ENCODE data around the gene TKTL1. TPM values are rescaled to one million over a fixed set of nuclear protein-coding genes. Genes with fewer than 3 reads are reported as not detected.

Gene TKTL1
- total RNA-seq, 5 donors from 2014 or later (not counting 1 experiment from before 2014, with no cell fraction given), result 0.60 to 5.5 (median 1.3) TPM

- Mint-ChIP-seq H3K4me3 (peak overlapping the region in 1 of 3 donors; percentile 29), H3K27ac (peak overlapping the region; percentile 63 to 69), H3K36me3 (peaks cover 4% of the 10 kb centered on the region), H3K9me3 (no peaks in the 10 kb centered on the region), H3K27me3 (no peaks in the 10 kb centered on the region), H3K4me1 (peaks cover 34 to 55% (median 41%) of the 10 kb centered on the region in 3 donors)
- no peaks in the 10 kb centered on the region for H3K27me3 ChIP-seq (replicated peaks in 1 of 2; ENCODE audit: control insufficient read depth in 2 of 2, extremely low read depth in 1 of 2, insufficient read depth in 2 of 2, low read length in 1 of 2)
- H3K4me1 ChIP-seq (ENCODE audit: control insufficient read depth in 1 of 2, extremely low read depth in 1 of 2, insufficient read depth in 2 of 2, low read length in 2 of 2), result peaks cover 4 to 61% of the 10 kb centered on the region in 2 experiments
- CTCF ChIA-PET, result interaction anchor here in 1 of 2 donors (0.7 kb wide), 1 partner anchor 185 kb away, joined by 8 read pairs; no protein-coding TSS in a partner anchor
- H3K36me3 ChIP-seq (ENCODE audit: control insufficient read depth in 2 of 2, extremely low read depth in 1 of 2, insufficient read depth in 1 of 2, low read length in 1 of 2), result peaks cover 2 to 50% of the 10 kb centered on the region in 2 donors
- DNase-seq (peak in 1 of 35 experiments; percentile 25), ATAC-seq (replicated peaks in 1 of 4) (no peak)
- H3K9me3 ChIP-seq, result no peaks in the 10 kb centered on the region
- POLR2A ChIA-PET, result interaction anchor here in 1 of 2 donors (1.3 kb wide), 1 partner anchor 31 kb away, joined by 3 read pairs; the partner anchor contains the start of gene EMD
- WGBS (ENCODE audit: insufficient coverage), result no CpG with 5 or more reads among the region's 7 CpGs
- H3K4me3 ChIP-seq (ENCODE audit: control insufficient read depth in 1 of 2, extremely low read depth in 1 of 2, low read length in 1 of 2), result no peak overlapping the region
- H3K27ac ChIP-seq (ENCODE audit: low read length), result peak overlapping the region; percentile 58
Measured at GRCh38 chrX:154348114-154348531, 52.5 kb downstream of the TKTL1 start.

- H3K4me1 ChIP-seq (ENCODE audit: control insufficient read depth in 1 of 2, extremely low read depth in 1 of 2, insufficient read depth in 2 of 2, low read length in 2 of 2), result peaks cover 4 to 68% of the 10 kb centered on the region in 2 experiments
- Mint-ChIP-seq H3K36me3 (peaks cover 4% of the 10 kb centered on the region), H3K27ac (peak overlapping the region; percentile 27 to 55), H3K4me1 (peaks cover 34 to 61% (median 43%) of the 10 kb centered on the region in 3 donors), H3K27me3 (no peaks in the 10 kb centered on the region), H3K4me3 (peak overlapping the region in 1 of 3 donors; percentile 30), H3K9me3 (no peaks in the 10 kb centered on the region)
- H3K4me3 ChIP-seq (ENCODE audit: control insufficient read depth in 1 of 2, extremely low read depth in 1 of 2, low read length in 1 of 2), result no peak overlapping the region
- peak overlapping the region; percentile 58 for H3K27ac ChIP-seq (ENCODE audit: low read length)
- ATAC-seq (replicated peaks in 1 of 4) (no peak), DNase-seq (peak in 1 of 35 experiments; percentile 14)
- ChIA-PET POLR2A (no interaction called here), CTCF (no interaction called here)
- 96% methylated on average over 4 of the region's 24 CpGs for WGBS (ENCODE audit: insufficient coverage)
- no peaks in the 10 kb centered on the region for H3K27me3 ChIP-seq (replicated peaks in 1 of 2; ENCODE audit: control insufficient read depth in 2 of 2, extremely low read depth in 1 of 2, insufficient read depth in 2 of 2, low read length in 1 of 2)
- H3K9me3 ChIP-seq, result no peaks in the 10 kb centered on the region
- peaks cover 2 to 57% of the 10 kb centered on the region in 2 donors for H3K36me3 ChIP-seq (ENCODE audit: control insufficient read depth in 2 of 2, extremely low read depth in 1 of 2, insufficient read depth in 1 of 2, low read length in 1 of 2)
Measured at GRCh38 chrX:154348646-154349358, 53.2 kb downstream of the TKTL1 start.

DNA sequence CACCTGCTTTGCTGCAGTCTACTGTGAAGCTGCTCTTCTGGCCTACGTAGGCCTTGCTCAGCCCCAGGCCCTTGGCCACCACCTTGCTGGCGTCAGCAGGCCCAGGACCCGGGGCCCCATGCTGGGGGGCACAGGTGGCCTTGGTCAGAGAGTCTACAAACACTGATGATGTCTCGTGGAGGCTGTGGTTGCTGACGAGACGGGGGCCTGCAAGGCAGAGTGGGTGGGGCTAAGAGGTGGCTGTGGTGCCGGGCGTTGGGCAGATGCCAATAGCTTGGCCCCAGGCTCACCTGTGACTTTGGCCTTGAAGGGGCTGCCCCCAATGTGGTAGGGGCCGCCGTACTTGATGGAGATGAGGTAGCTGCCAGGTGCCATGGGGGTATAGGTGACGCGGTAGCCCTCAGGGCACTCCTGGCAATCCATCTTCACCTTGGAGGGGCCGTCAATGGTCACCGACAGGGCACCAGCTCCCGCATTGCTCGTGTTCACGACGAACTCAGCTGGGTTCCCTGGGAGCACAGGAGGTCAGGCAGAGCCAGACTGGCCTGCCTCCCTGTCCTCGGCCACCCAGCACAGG is 53.9 kb downstream of the TKTL1 start:
- peak overlapping the region in 1 of 3 donors; percentile 64 for H3K4me3 Mint-ChIP-seq
- peaks cover 34 to 68% (median 47%) of the 10 kb centered on the region in 3 donors for H3K4me1 Mint-ChIP-seq
- DNase-seq, result peak in 1 of 35 experiments; percentile 30
- H3K9me3 Mint-ChIP-seq, result no peaks in the 10 kb centered on the region
- H3K27ac Mint-ChIP-seq, result peak overlapping the region; percentile 55 to 92
- Histone ChIP-seq H3K4me3 (ENCODE audit: control insufficient read depth in 1 of 2, extremely low read depth in 1 of 2, low read length in 1 of 2) (no peak overlapping the region), H3K36me3 (ENCODE audit: control insufficient read depth in 2 of 2, extremely low read depth in 1 of 2, insufficient read depth in 1 of 2, low read length in 1 of 2) (peaks cover 2 to 64% of the 10 kb centered on the region in 2 donors), H3K27me3 (replicated peaks in 1 of 2; ENCODE audit: control insufficient read depth in 2 of 2, extremely low read depth in 1 of 2, insufficient read depth in 2 of 2, low read length in 1 of 2) (no peaks in the 10 kb centered on the region), H3K4me1 (ENCODE audit: control insufficient read depth in 1 of 2, extremely low read depth in 1 of 2, insufficient read depth in 2 of 2, low read length in 2 of 2) (peaks cover 4 to 74% of the 10 kb centered on the region in 2 experiments), H3K9me3 (no peaks in the 10 kb centered on the region), H3K27ac (ENCODE audit: low read length) (peak overlapping the region; percentile 49)
- H3K36me3 Mint-ChIP-seq, result peaks cover 4% of the 10 kb centered on the region
- CTCF ChIA-PET, result no interaction called here
- POLR2A ChIA-PET, result interaction anchor here in 1 of 2 donors (0.9 kb wide), 1 partner anchor 1516 kb away, joined by 3 read pairs; no protein-coding TSS in a partner anchor
- no peak for ATAC-seq (replicated peaks in 1 of 4)
- H3K27me3 Mint-ChIP-seq, result no peaks in the 10 kb centered on the region
- WGBS (ENCODE audit: insufficient coverage), result 83% methylated on average over 2 of the region's 19 CpGs

DNA sequence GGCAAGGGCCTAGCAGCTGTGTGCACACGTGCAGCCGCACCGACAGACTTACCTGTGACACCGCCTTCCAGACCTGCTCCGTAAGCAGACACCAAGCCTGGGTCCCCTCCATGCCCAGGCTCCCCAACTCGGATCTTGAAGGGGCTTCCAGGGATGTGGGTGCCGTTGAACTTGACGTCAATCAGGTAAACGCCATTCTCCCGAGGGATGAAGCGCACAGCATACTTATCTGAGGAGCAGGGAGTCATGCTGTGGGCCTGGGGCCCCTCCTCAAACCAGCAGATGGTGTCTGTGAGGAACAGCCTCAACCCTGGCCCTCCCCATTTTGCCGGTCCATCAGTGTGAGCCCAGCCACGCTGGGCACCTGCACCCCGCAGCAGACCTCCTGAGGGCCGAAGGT is 54.4 kb downstream of the TKTL1 start:
- Histone ChIP-seq H3K4me3 (ENCODE audit: control insufficient read depth in 1 of 2, extremely low read depth in 1 of 2, low read length in 1 of 2) (no peak overlapping the region), H3K36me3 (ENCODE audit: control insufficient read depth in 2 of 2, extremely low read depth in 1 of 2, insufficient read depth in 1 of 2, low read length in 1 of 2) (peaks cover 2 to 69% of the 10 kb centered on the region in 2 donors), H3K4me1 (ENCODE audit: control insufficient read depth in 1 of 2, extremely low read depth in 1 of 2, insufficient read depth in 2 of 2, low read length in 2 of 2) (peaks cover 4 to 80% of the 10 kb centered on the region in 2 experiments), H3K27me3 (replicated peaks in 1 of 2; ENCODE audit: control insufficient read depth in 2 of 2, extremely low read depth in 1 of 2, insufficient read depth in 2 of 2, low read length in 1 of 2) (no peaks in the 10 kb centered on the region), H3K27ac (ENCODE audit: low read length) (peak overlapping the region; percentile 75), H3K9me3 (no peaks in the 10 kb centered on the region)
- peak in 1 of 35 experiments; percentile 21 for DNase-seq
- Mint-ChIP-seq H3K4me3 (peak overlapping the region in 1 of 3 donors; percentile 64), H3K4me1 (peaks cover 34 to 71% (median 47%) of the 10 kb centered on the region in 3 donors), H3K27ac (peak overlapping the region; percentile 68 to 92), H3K9me3 (no peaks in the 10 kb centered on the region), H3K27me3 (no peaks in the 10 kb centered on the region), H3K36me3 (peaks cover 4% of the 10 kb centered on the region)
- no peak for ATAC-seq (replicated peaks in 1 of 4)
- WGBS (ENCODE audit: insufficient coverage), result 88% methylated on average over 9 of the region's 15 CpGs
- ChIA-PET CTCF (no interaction called here), POLR2A (interaction anchor here in 1 of 2 donors (0.9 kb wide), 1 partner anchor 1517 kb away, joined by 3 read pairs; no protein-coding TSS in a partner anchor)

DNA sequence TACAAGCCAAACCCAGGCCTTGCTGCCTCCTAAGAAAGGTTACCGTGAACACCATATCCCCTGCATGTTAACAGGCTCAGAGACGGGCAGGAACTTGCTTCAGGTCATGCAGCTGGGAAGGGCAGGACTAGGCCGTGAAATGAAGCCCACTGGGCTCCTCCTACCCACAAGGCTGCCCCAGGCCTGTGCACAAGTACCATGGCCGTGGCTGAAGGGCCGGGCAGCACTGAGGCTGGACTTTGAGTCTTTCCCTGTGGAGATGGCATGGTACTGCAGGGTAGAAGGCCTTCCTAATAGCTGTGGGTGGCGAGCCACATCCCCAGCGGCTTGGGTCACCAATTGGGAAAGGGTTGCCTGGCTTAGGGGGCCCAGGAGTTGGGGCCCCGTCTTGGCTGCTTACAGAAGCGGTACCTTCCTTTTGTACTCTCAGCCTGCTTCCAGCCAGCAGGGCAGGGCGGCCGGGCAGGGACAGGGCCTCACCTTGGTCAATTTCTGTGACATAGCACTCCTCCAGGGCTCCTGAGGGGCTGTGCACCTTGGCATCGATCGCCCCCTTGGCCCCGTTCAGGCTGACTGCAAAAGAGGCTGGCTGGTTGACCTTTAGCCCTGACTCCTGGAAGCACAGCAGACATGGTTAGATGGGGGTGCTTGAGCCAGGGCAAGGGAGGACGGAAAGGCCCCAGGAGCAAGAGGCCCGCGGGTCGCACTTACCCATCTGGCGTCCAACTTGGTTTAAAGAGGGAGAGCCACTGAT is 55.0 kb downstream of the TKTL1 start:
- H3K36me3 ChIP-seq (ENCODE audit: control insufficient read depth in 2 of 2, extremely low read depth in 1 of 2, insufficient read depth in 1 of 2, low read length in 1 of 2), result peaks cover 2 to 74% of the 10 kb centered on the region in 2 donors
- Mint-ChIP-seq H3K4me3 (peak overlapping the region in 1 of 3 donors; percentile 64), H3K4me1 (peaks cover 34 to 74% (median 47%) of the 10 kb centered on the region in 3 donors), H3K9me3 (no peaks in the 10 kb centered on the region), H3K27me3 (no peaks in the 10 kb centered on the region), H3K27ac (peak overlapping the region; percentile 73 to 92), H3K36me3 (peaks cover 4% of the 10 kb centered on the region)
- ChIA-PET POLR2A (no interaction called here), CTCF (no interaction called here)
- no peaks in the 10 kb centered on the region for H3K27me3 ChIP-seq (replicated peaks in 1 of 2; ENCODE audit: control insufficient read depth in 2 of 2, extremely low read depth in 1 of 2, insufficient read depth in 2 of 2, low read length in 1 of 2)
- H3K27ac ChIP-seq (ENCODE audit: low read length), result peak overlapping the region; percentile 75
- DNase-seq (no peak), ATAC-seq (replicated peaks in 1 of 4) (peak in 2 of 4 experiments; percentile 0 to 4)
- H3K4me3 ChIP-seq (ENCODE audit: control insufficient read depth in 1 of 2, extremely low read depth in 1 of 2, low read length in 1 of 2), result peak overlapping the region in 1 of 2 donors; percentile 2
- H3K4me1 ChIP-seq (ENCODE audit: control insufficient read depth in 1 of 2, extremely low read depth in 1 of 2, insufficient read depth in 2 of 2, low read length in 2 of 2), result peaks cover 4 to 86% of the 10 kb centered on the region in 2 experiments
- WGBS (ENCODE audit: insufficient coverage), result 81% methylated on average over 4 of the region's 19 CpGs
- no peaks in the 10 kb centered on the region for H3K9me3 ChIP-seq
